PC-3 (cell line): ENCODE results near the gene TBC1D2B. TPM values are rescaled to one million over a fixed set of nuclear protein-coding genes. Genes with fewer than 3 reads are reported as not detected.

ENCODE experiments used
- ATAC-seq: fragments of 200-7000 bp; cut with Tn5 transposase; 2 replicates; pipeline ENCODE4 v1.9.1; 2020; ENCODE audit warnings: mild to moderate bottlenecking, moderate library complexity
- BruUV-seq: library from RNA; stranded (reverse); fragments of 400-500 nt; replicated peaks from 2 replicates; lab custom pipeline; 2021; lab: Mats Ljungman, UMichigan
- CTCF ChIA-PET: fragments of 300-600 bp; sonication (Branson Sonifier 250); formaldehyde crosslinking; loops from one replicate; lab custom pipeline; 2022; ENCODE audit warnings: antibody characterized with exemption; lab: Charles Lee
- POLR2A ChIA-PET: fragments of 300-600 bp; sonication (Branson Sonifier 250); formaldehyde crosslinking; loops from one replicate; lab custom pipeline; 2022; ENCODE audit warnings: antibody characterized with exemption; ENCODE audit not compliant: unreplicated experiment; lab: Charles Lee
- DNase-seq: peaks from one replicate; pipeline ENCODE4 v3.0.0-alpha.2; 2015
- H2AFZ ChIP-seq: fragments of 300-600 bp; sonication (generic); 2 replicates; pipeline ENCODE4 v1.6.0; 2016; ENCODE audit warnings: antibody characterized with exemption, low read length
- H3F3A ChIP-seq: fragments of 300-600 bp; sonication (generic); one replicate; pipeline ENCODE4 v1.6.0; 2017; ENCODE audit warnings: antibody characterized with exemption, low read length, control low read depth, mild to moderate bottlenecking; ENCODE audit not compliant: unreplicated experiment
- H3K27ac ChIP-seq: fragments of 300-600 bp; sonication (generic); 2 replicates; pipeline ENCODE4 v1.5.1; 2016; ENCODE audit warnings: mild to moderate bottlenecking, low read length
- H3K27me3 ChIP-seq: fragments of 300-600 bp; sonication (generic); 2 replicates; pipeline ENCODE4 v1.6.1; 2016; ENCODE audit warnings: low read length, mixed read lengths
- H3K36me3 ChIP-seq: fragments of 300-600 bp; sonication (generic); 2 replicates; pipeline ENCODE4 v1.6.1; 2016; ENCODE audit warnings: low read depth, mixed run types, low read length, mixed read lengths
- H3K4me1 ChIP-seq: fragments of 300-600 bp; sonication (generic); 2 replicates; pipeline ENCODE4 v1.5.1; 2016; ENCODE audit warnings: low read length; ENCODE audit not compliant: insufficient read depth
- H3K4me2 ChIP-seq: fragments of 300-600 bp; sonication (generic); 2 replicates; pipeline ENCODE4 v1.6.0; 2016; ENCODE audit warnings: low read length
- H3K4me3 ChIP-seq: fragments of 300-600 bp; sonication (generic); 2 replicates; pipeline ENCODE4 v1.5.1; 2016; ENCODE audit warnings: mild to moderate bottlenecking, low read length, mixed read lengths
- H3K79me2 ChIP-seq: fragments of 300-600 bp; sonication (generic); 2 replicates; pipeline ENCODE4 v1.6.1; 2017; ENCODE audit warnings: low read length, mixed read lengths
- H3K9ac ChIP-seq: fragments of 300-600 bp; sonication (generic); 2 replicates; pipeline ENCODE4 v1.6.0; 2016; ENCODE audit warnings: mild to moderate bottlenecking, low read length
- H3K9me2 ChIP-seq: fragments of 300-600 bp; sonication (generic); replicated peaks from 2 replicates; pipeline ENCODE4 v1.6.1; 2016; ENCODE audit warnings: mixed run types, low read length, mixed read lengths
- H3K9me3 ChIP-seq: fragments of 300-600 bp; sonication (generic); 2 replicates; pipeline ENCODE4 v1.6.1; 2016; ENCODE audit warnings: low read length, mixed read lengths
- H4K20me1 ChIP-seq: fragments of 300-600 bp; sonication (generic); 2 replicates; pipeline ENCODE4 v1.6.1; 2016; ENCODE audit warnings: low read length, mixed read lengths
- CTCF ChIP-seq: fragments of 300-600 bp; sonication (generic); conservative IDR thresholded peaks from 2 replicates; pipeline ENCODE4 v1.5.1; 2017; ENCODE audit warnings: antibody characterized with exemption, low read depth, mild to moderate bottlenecking, low read length
- EZH2 ChIP-seq: fragments of 300-600 bp; sonication (generic); IDR thresholded peaks from one replicate; pipeline ENCODE4 v1.6.1; 2017; ENCODE audit warnings: antibody characterized with exemption, mild to moderate bottlenecking, low read length; ENCODE audit not compliant: unreplicated experiment
- EZH2phosphoT487 ChIP-seq: fragments of 300-600 bp; sonication (generic); IDR thresholded peaks from 2 replicates; pipeline ENCODE4 v1.6.1; 2018; ENCODE audit warnings: mild to moderate bottlenecking, antibody characterized with exemption, low read length, borderline replicate concordance
- intact Hi-C: fragments of 100-400 bp; cut with micrococcal nuclease; formaldehyde crosslinking; loops from 2 replicates; pipeline ENCODE4 v1.9.0; 2023
- total RNA-seq: library from RNA; depleted of rRNA; stranded (reverse); fragments of >200 nt; gene quantifications from 2 replicates; pipeline ENCODE4 v1.2.3, GENCODE V29; 2014

The TBC1D2B gene
- total RNA-seq, 1 experiment from 2014 or later: 19.0 TPM

DNA sequence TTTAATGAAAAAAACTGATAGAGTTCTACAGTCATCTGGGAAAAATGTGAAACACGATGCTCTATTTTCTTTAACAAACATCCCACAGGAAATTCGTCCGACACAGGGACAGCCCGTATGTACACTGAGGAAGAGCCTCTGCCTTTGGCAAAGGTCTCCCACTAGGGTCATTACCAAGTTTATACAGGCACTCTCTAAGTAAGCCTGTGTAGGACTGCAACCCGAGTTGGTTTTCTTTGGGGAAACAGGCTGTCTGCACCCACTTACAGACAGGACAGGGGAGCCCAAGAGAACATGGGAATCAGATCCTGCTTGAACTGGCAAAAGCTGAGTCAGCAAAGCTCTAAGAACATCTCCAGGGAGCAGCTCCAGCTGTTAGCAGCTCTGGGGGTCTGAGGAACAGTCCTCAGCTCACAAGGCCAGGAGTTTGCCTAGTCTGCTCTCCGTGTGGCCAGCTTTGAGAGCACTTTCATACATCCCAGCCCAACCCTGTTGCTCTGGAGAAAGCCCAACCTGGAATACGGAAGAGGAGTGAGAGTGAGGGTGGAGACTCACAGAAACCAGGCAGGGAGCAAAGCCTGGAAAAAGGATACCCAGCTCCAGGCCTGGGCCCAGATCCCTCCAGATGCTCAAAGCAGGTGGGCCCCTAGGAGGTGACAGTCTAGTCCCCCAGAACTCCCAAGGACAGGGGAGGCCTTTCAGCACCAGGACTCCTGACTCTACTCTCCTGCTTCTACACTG, 1.9 kb downstream of the TBC1D2B start:
- Histone ChIP-seq H3K27ac (peak overlapping the region; percentile 73), H3K4me3 (peak overlapping the region; percentile 78), H3K79me2 (peaks cover 60% of the 10 kb centered on the region), H2AFZ (peak overlapping the region; percentile 45), H3K4me2 (peak overlapping the region; percentile 97), H3K27me3 (no peaks in the 10 kb centered on the region), H3K9ac (peak overlapping the region; percentile 62), H3K9me3 (no peaks in the 10 kb centered on the region), H3K36me3 (no peaks in the 10 kb centered on the region), H3F3A (no peaks in the 10 kb centered on the region), H3K4me1 (peaks cover 16% of the 10 kb centered on the region), H3K9me2 (no peaks in the 10 kb centered on the region), H4K20me1 (no peaks in the 10 kb centered on the region)
- ChIA-PET CTCF (no interaction called here), POLR2A (no interaction called here)
- TF ChIP-seq EZH2 (no peak), EZH2phosphoT487 (no peak), CTCF (no peak)
- BruUV-seq: no TSS peak
- intact Hi-C loops: loop anchor here (10.0 kb wide), 1 partner anchor 71 kb away; no protein-coding TSS in a partner anchor
- DNase-seq (peak; percentile 75), ATAC-seq (peak; percentile 53)

GRCh38 chr15:78073046-78073787, 4.3 kb downstream of the TBC1D2B start:
- no peak for ATAC-seq
- peaks cover 36% of the 10 kb centered on the region for H3K4me1 ChIP-seq

More at GRCh38 chr15:78073046-78073787, 4.3 kb downstream of the TBC1D2B start:
- H3K27me3 ChIP-seq: no peaks in the 10 kb centered on the region
- H3K9ac ChIP-seq: no peak overlapping the region
- no peaks in the 10 kb centered on the region for H4K20me1 ChIP-seq
- peaks cover 85% of the 10 kb centered on the region for H3K79me2 ChIP-seq
- no peaks in the 10 kb centered on the region for H3K9me3 ChIP-seq
- H3K9me2 ChIP-seq: no peaks in the 10 kb centered on the region
- no peaks in the 10 kb centered on the region for H3K36me3 ChIP-seq
- DNase-seq: no peak
- H3F3A ChIP-seq: no peaks in the 10 kb centered on the region
- POLR2A ChIA-PET: no interaction called here
- H2AFZ ChIP-seq: no peak overlapping the region
- intact Hi-C loops: loop anchor here (10.0 kb wide), 1 partner anchor 68 kb away; no protein-coding TSS in a partner anchor
- no peak for TF ChIP-seq CTCF
- no peak for TF ChIP-seq EZH2
- no peak for TF ChIP-seq EZH2phosphoT487
- no peak overlapping the region for H3K4me3 ChIP-seq
- no TSS peak for BruUV-seq
- CTCF ChIA-PET: no interaction called here
- H3K4me2 ChIP-seq: no peak overlapping the region
- H3K27ac ChIP-seq: no peak overlapping the region
